HT-29 (cell line): Measurements from ENCODE around the gene FOXA2. TPM values are rescaled to one million over a fixed set of nuclear protein-coding genes. Genes with fewer than 3 reads are reported as not detected.
"Not testable (repeated sequence)": the region's sequence is repeated elsewhere in the genome, so short reads cannot be mapped to it uniquely, and the experiment has no call there.

ENCODE experiments used
- DNase-seq: peaks from one replicate; pipeline ENCODE4 v3.0.0-alpha.2; 2015; ENCODE audit warnings: low spot score
- total RNA-seq: library from RNA; depleted of rRNA; stranded (reverse); fragments of >200 nt; shearing (Covaris generic); gene quantifications from 2 replicates; pipeline ENCODE4 v1.2.3, GENCODE V29; 2014; rRNA removed

Gene FOXA2
- total RNA-seq: 9.1 and 9.4 TPM in 2 replicates

- peak; percentile 55 for DNase-seq
Observed at GRCh38 chr20:22584522-22584921, at the start of gene FOXA2. Gene FOXA2, minus strand, starts transcription at chr20:22584572. Its CDS starts 294 bp downstream, at chr20:22584278.

- DNase-seq: no peak
Observed at GRCh38 chr20:22630701-22631100, 46.3 kb upstream of the FOXA2 start.

- DNase-seq: no peak
Observed at GRCh38 chr20:22629927-22630326, 45.6 kb upstream of the FOXA2 start.

- no peak for DNase-seq
Observed at GRCh38 chr20:22629447-22629846, 45.1 kb upstream of the FOXA2 start.

GRCh38 chr20:22626496-22626895 is 42.1 kb upstream of the FOXA2 start:
- no peak for DNase-seq

- peak; percentile 12 for DNase-seq
Observed at GRCh38 chr20:22623211-22623610, 38.8 kb upstream of the FOXA2 start.

- no peak for DNase-seq
Observed at GRCh38 chr20:22620342-22620741, 36.0 kb upstream of the FOXA2 start.

- no peak for DNase-seq
Observed at GRCh38 chr20:22619806-22620205, 35.4 kb upstream of the FOXA2 start.

- peak; percentile 23 for DNase-seq
Observed at GRCh38 chr20:22619272-22619671, 34.9 kb upstream of the FOXA2 start.

GRCh38 chr20:22617160-22617559 is 32.8 kb upstream of the FOXA2 start:
- peak; percentile 36 for DNase-seq

- DNase-seq: no peak
Observed at GRCh38 chr20:22616551-22616950, 32.2 kb upstream of the FOXA2 start.

GRCh38 chr20:22615425-22615824 is 31.1 kb upstream of the FOXA2 start:
- DNase-seq: no peak

GRCh38 chr20:22611636-22612035 is 27.3 kb upstream of the FOXA2 start:
- peak; percentile 3 for DNase-seq

GRCh38 chr20:22607695-22608094 is 23.3 kb upstream of the FOXA2 start:
- no peak for DNase-seq

GRCh38 chr20:22604815-22605214 is 20.4 kb upstream of the FOXA2 start:
- DNase-seq: no peak

- DNase-seq: peak; percentile 48
Observed at GRCh38 chr20:22601361-22602141, 17.2 kb upstream of the FOXA2 start.

- DNase-seq: not testable (repeated sequence)
Observed at GRCh38 chr20:22599258-22599657, 14.9 kb upstream of the FOXA2 start.

GRCh38 chr20:22597303-22597702 is 12.9 kb upstream of the FOXA2 start:
- no peak for DNase-seq

- DNase-seq: no peak
Observed at GRCh38 chr20:22590662-22591061, 6.3 kb upstream of the FOXA2 start.

GRCh38 chr20:22586645-22587310 is 2.4 kb upstream of the FOXA2 start:
- DNase-seq: peak; percentile 55

- DNase-seq: no peak
Observed at GRCh38 chr20:22585786-22586493, 1.6 kb upstream of the FOXA2 start.
